Dermis microvascular lymphatic vessel endothelial cell (primary cell): ENCODE data around the gene ARID1B. TPM values are rescaled to one million over a fixed set of nuclear protein-coding genes. Genes with fewer than 3 reads are reported as not detected.

Experiments used
- DNase-seq, 2 donors: peaks; one replicate each; pipeline versions ENCODE4 v3.0.0 to v3.0.0-alpha.2; 2010; ENCODE audit warnings: low read depth in 2 of 2
- total RNA-seq: library from RNA; depleted of rRNA; stranded (reverse); fragments of >200 nt; gene quantifications from 2 replicates; pipeline ENCODE4 v1.2.1, GENCODE V29; 2014

ARID1B gene
- total RNA-seq, 1 donor from 2014 or later, result 22.0 TPM

- DNase-seq, result peak in 1 of 2 donors; percentile 33
Observed at GRCh38 chr6:157093536-157093935, 316.4 kb downstream of the ARID1B start.

- no peak for DNase-seq
Observed at GRCh38 chr6:157094038-157094437, 316.9 kb downstream of the ARID1B start.

GRCh38 chr6:157095084-157095483, 317.9 kb downstream of the ARID1B start:
- no peak for DNase-seq

GRCh38 chr6:157095569-157095968, 318.4 kb downstream of the ARID1B start:
- no peak for DNase-seq

- no peak for DNase-seq
Observed at GRCh38 chr6:157096105-157096504, 318.9 kb downstream of the ARID1B start.

- DNase-seq, result no peak
Observed at GRCh38 chr6:157096522-157096921, 319.3 kb downstream of the ARID1B start.

- DNase-seq, result no peak
Observed at GRCh38 chr6:157097255-157097955, 320.2 kb downstream of the ARID1B start.

- DNase-seq, result no peak
Observed at GRCh38 chr6:157098999-157099398, 321.8 kb downstream of the ARID1B start.

- DNase-seq, result peak in 1 of 2 donors; percentile 76
Observed at GRCh38 chr6:157099912-157100593, 322.9 kb downstream of the ARID1B start.

GRCh38 chr6:157101166-157101565, 324.0 kb downstream of the ARID1B start:
- DNase-seq, result no peak

- DNase-seq, result no peak
Observed at GRCh38 chr6:157104803-157105202, 327.6 kb downstream of the ARID1B start.

- DNase-seq, result peak in 1 of 2 donors; percentile 54
Observed at GRCh38 chr6:157106487-157106886, 329.3 kb downstream of the ARID1B start.

GRCh38 chr6:157107571-157107914, 330.4 kb downstream of the ARID1B start:
- DNase-seq, result no peak

GRCh38 chr6:157107915-157108651, 330.9 kb downstream of the ARID1B start:
- peak in 1 of 2 donors; percentile 77 for DNase-seq

GRCh38 chr6:157108923-157109322, 331.7 kb downstream of the ARID1B start:
- DNase-seq, result no peak

- no peak for DNase-seq
Observed at GRCh38 chr6:157110607-157111006, 333.4 kb downstream of the ARID1B start.

- DNase-seq, result no peak
Observed at GRCh38 chr6:157113389-157113788, 336.2 kb downstream of the ARID1B start.

GRCh38 chr6:157116426-157116825, 339.2 kb downstream of the ARID1B start:
- no peak for DNase-seq

- no peak for DNase-seq
Observed at GRCh38 chr6:157117431-157118095, 340.4 kb downstream of the ARID1B start.

GRCh38 chr6:157119502-157120027, 342.4 kb downstream of the ARID1B start:
- no peak for DNase-seq

GRCh38 chr6:157120534-157121232, 343.5 kb downstream of the ARID1B start:
- DNase-seq, result no peak
